CD4-positive, alpha-beta T cell (primary cell): ENCODE results near the gene ZNF613. TPM values are rescaled to one million over a fixed set of nuclear protein-coding genes. Genes with fewer than 3 reads are reported as not detected.

Source experiments
- ATAC-seq: fragments of 200-7000 bp; cut with Tn5 transposase; one replicate; pipeline ENCODE4 v1.10.0; 2022; ENCODE audit warnings: mild to moderate bottlenecking; ENCODE audit not compliant: poor library complexity
- CTCF ChIA-PET: fragments of 350-600 bp; sonication (Branson Sonifier 250); formaldehyde crosslinking; loops from one replicate; lab custom pipeline; 2021; ENCODE audit warnings: antibody characterized with exemption, inconsistent platforms; lab: Charles Lee
- POLR2A ChIA-PET: fragments of 350-600 bp; sonication (Branson Sonifier 250); formaldehyde crosslinking; loops from one replicate; lab custom pipeline; 2021; ENCODE audit warnings: antibody characterized with exemption, inconsistent platforms; lab: Charles Lee
- DNase-seq, 14 experiments: peaks; one replicate each; pipeline ENCODE4 v3.0.0-alpha.2; 2013 to 2020; ENCODE audit warnings: mixed read lengths in 2 of 14
- H3K27ac ChIP-seq, 2 donors: one replicate each; pipeline versions ENCODE4 v1.5.1 to v1.7.0; 2013; ENCODE audit warnings: low read length in 2 of 2, low read depth in 1 of 2, mild to moderate bottlenecking in 1 of 2
- H3K27me3 ChIP-seq, 2 experiments: 1 replicate in 1 of 2; 2 replicates in 1 of 2; pipeline versions ENCODE4 v1.6.1 to v1.7.0; 2013; ENCODE audit warnings: low read length in 2 of 2, control low read depth in 1 of 2, mild to moderate bottlenecking in 1 of 2, moderate library complexity in 1 of 2; ENCODE audit not compliant: insufficient read depth in 2 of 2, control insufficient read depth in 1 of 2
- H3K36me3 ChIP-seq: one replicate; pipeline ENCODE4 v1.6.1; 2013; ENCODE audit warnings: low read length, control low read depth; ENCODE audit not compliant: insufficient read depth
- H3K4me1 ChIP-seq: one replicate; pipeline ENCODE4 v1.6.1; 2013; ENCODE audit warnings: low read length, control low read depth; ENCODE audit not compliant: insufficient read depth
- H3K4me3 ChIP-seq: one replicate; pipeline ENCODE4 v1.5.1; 2013; ENCODE audit warnings: mild to moderate bottlenecking, low read length, moderate library complexity
- H3K9me3 ChIP-seq, 2 experiments: 1 replicate in 1 of 2; 2 replicates in 1 of 2; pipeline versions ENCODE4 v1.6.1 to v1.7.0; 2013; ENCODE audit warnings: low read length in 2 of 2, mild to moderate bottlenecking in 2 of 2, control low read depth in 1 of 2, moderate library complexity in 1 of 2; ENCODE audit not compliant: control insufficient read depth in 1 of 2, insufficient read depth in 1 of 2
- H3K27ac Mint-ChIP-seq: one replicate; pipeline ENCODE4 v1.8.0; 2020; ENCODE audit warnings: mixed read lengths
- H3K27me3 Mint-ChIP-seq: one replicate; pipeline ENCODE4 v1.8.0; 2021; ENCODE audit warnings: mixed read lengths
- H3K36me3 Mint-ChIP-seq: one replicate; pipeline ENCODE4 v1.8.0; 2021; ENCODE audit warnings: low read depth, mixed read lengths
- H3K4me1 Mint-ChIP-seq: one replicate; pipeline ENCODE4 v1.8.0; 2021; ENCODE audit warnings: low read depth, mixed read lengths
- H3K4me3 Mint-ChIP-seq: one replicate; pipeline ENCODE4 v1.8.0; 2020; ENCODE audit warnings: mild to moderate bottlenecking, mixed read lengths
- H3K9me3 Mint-ChIP-seq: one replicate; pipeline ENCODE4 v1.8.0; 2020; ENCODE audit warnings: mixed read lengths
- intact Hi-C, 2 experiments: fragments of 100-400 bp; cut with DNase I in 1 of 2; cut with micrococcal nuclease in 1 of 2; formaldehyde crosslinking; loops; one replicate each; pipeline versions ENCODE4 v1.15.1 to v1.9.0; 2023 to 2025; cut with DNase I, micrococcal nuclease
- total RNA-seq, 174 experiments: library from RNA in 2 of 174; stranded (reverse) in 2 of 174; gene quantifications; one replicate each; pipeline ENCODE4 v1.2.3 and lab custom pipeline; 2021 to 2026
- TF ChIP-seq, protein P1 (sequence below): fragments of 200-600 bp; IDR thresholded peaks from one replicate; pipeline ENCODE4 v1.8.0; 2022; ENCODE audit warnings: antibody characterized with exemption, mild to moderate bottlenecking

The ZNF613 gene
- total RNA-seq, 2 experiments from 2014 or later = 0.67 to 1.3 TPM

DNA sequence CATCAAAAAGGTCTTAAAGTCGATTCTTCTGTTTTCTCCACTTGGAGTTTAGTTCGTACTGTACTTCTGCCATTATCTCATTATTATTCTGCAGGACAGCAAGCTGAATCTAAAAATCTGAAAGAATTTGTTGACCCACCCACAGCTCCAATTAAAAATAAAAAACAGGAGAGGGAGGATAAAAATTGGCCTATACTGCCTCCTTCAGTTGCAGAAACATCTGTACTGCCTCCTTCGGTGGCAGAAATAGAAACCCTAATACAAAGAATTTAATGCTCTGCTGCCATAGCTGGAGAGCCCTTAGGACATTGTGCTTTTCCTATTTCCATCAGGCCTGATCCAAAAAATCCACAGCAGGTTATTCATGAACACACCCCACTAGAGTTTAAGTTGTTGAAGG lies 49.6 kb downstream of the ZNF613 start:
- H3K4me3 Mint-ChIP-seq = no peak overlapping the region
- no peak for DNase-seq
- peaks cover 64% of the 10 kb centered on the region for H3K36me3 ChIP-seq
- no peaks in the 10 kb centered on the region for H3K4me1 ChIP-seq
- H3K36me3 Mint-ChIP-seq = peaks cover 100% of the 10 kb centered on the region
- no peak for ATAC-seq
- peaks cover 14% of the 10 kb centered on the region for H3K9me3 Mint-ChIP-seq
- H3K9me3 ChIP-seq = peaks cover 54 to 100% of the 10 kb centered on the region in 2 experiments
- intact Hi-C loops = no loop called here
- no peaks in the 10 kb centered on the region for H3K27me3 ChIP-seq
- POLR2A ChIA-PET = no interaction called here
- H3K27ac Mint-ChIP-seq = no peak overlapping the region
- no peak overlapping the region for H3K4me3 ChIP-seq
- TF ChIP-seq, protein P1, sequence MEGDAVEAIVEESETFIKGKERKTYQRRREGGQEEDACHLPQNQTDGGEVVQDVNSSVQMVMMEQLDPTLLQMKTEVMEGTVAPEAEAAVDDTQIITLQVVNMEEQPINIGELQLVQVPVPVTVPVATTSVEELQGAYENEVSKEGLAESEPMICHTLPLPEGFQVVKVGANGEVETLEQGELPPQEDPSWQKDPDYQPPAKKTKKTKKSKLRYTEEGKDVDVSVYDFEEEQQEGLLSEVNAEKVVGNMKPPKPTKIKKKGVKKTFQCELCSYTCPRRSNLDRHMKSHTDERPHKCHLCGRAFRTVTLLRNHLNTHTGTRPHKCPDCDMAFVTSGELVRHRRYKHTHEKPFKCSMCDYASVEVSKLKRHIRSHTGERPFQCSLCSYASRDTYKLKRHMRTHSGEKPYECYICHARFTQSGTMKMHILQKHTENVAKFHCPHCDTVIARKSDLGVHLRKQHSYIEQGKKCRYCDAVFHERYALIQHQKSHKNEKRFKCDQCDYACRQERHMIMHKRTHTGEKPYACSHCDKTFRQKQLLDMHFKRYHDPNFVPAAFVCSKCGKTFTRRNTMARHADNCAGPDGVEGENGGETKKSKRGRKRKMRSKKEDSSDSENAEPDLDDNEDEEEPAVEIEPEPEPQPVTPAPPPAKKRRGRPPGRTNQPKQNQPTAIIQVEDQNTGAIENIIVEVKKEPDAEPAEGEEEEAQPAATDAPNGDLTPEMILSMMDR = no peak
- H3K4me1 Mint-ChIP-seq = no peaks in the 10 kb centered on the region
- H3K27ac ChIP-seq = no peak overlapping the region
- CTCF ChIA-PET = no interaction called here
- no peaks in the 10 kb centered on the region for H3K27me3 Mint-ChIP-seq

DNA sequence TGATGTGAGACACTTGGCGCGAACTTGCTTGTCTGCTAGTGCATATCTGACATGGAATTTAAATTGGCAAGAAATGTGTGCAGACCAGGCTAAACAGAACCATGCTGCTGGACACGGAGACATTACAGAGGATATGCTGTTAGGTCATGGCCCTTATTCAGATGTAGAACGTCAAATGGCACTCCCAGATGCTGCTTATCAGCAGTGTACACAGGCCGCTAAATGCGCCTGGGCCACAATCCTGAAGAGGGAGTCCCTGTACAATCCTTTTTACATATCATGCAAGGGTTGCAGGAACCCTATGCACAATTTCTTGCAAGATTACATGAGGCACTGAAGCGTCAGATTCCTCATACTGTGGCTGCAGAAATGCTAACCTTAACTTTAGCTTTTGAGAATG lies 50.1 kb downstream of the ZNF613 start:
- no peaks in the 10 kb centered on the region for H3K27me3 ChIP-seq
- ATAC-seq (no peak), DNase-seq (no peak)
- Mint-ChIP-seq H3K9me3 (peaks cover 12% of the 10 kb centered on the region), H3K36me3 (peaks cover 100% of the 10 kb centered on the region), H3K27me3 (no peaks in the 10 kb centered on the region), H3K27ac (no peak overlapping the region), H3K4me1 (no peaks in the 10 kb centered on the region), H3K4me3 (no peak overlapping the region)
- intact Hi-C loops = no loop called here
- POLR2A ChIA-PET = no interaction called here
- no peaks in the 10 kb centered on the region for H3K4me1 ChIP-seq
- H3K9me3 ChIP-seq = peaks cover 49 to 100% of the 10 kb centered on the region in 2 experiments
- CTCF ChIA-PET = no interaction called here
- H3K36me3 ChIP-seq = peaks cover 62% of the 10 kb centered on the region
- no peak overlapping the region for H3K4me3 ChIP-seq
- TF ChIP-seq, protein P1 = no peak
- H3K27ac ChIP-seq = no peak overlapping the region

DNA sequence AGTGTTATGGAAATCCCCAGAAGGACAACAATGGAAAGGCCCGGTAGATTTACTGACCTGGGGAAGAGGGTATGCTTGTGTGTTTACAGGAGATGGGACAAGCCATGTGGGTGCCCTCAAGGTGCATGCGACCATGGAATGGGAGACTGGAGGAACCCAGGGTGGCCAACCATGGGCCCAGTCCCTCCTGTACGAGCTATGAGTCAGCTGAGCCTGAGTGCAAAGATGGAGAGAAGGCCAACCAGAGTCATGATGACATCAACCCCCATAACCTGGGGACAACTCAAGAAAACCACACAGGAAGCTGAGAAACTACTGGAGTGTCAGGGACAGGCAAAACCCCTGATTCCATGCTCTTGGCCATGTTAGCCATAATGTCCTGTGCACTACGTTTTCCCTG lies 51.6 kb downstream of the ZNF613 start:
- Mint-ChIP-seq H3K27ac (no peak overlapping the region), H3K4me3 (no peak overlapping the region), H3K4me1 (peaks cover 11% of the 10 kb centered on the region), H3K27me3 (no peaks in the 10 kb centered on the region), H3K9me3 (peaks cover 20% of the 10 kb centered on the region), H3K36me3 (peaks cover 100% of the 10 kb centered on the region)
- Histone ChIP-seq H3K4me1 (no peaks in the 10 kb centered on the region), H3K27ac (no peak overlapping the region), H3K36me3 (peaks cover 52% of the 10 kb centered on the region), H3K4me3 (no peak overlapping the region), H3K27me3 (no peaks in the 10 kb centered on the region), H3K9me3 (peaks cover 51 to 100% of the 10 kb centered on the region in 2 experiments)
- CTCF ChIA-PET = no interaction called here
- DNase-seq = no peak
- POLR2A ChIA-PET = no interaction called here
- ATAC-seq = no peak
- TF ChIP-seq, protein P1 = no peak
- intact Hi-C loops = no loop called here
